A673 (cell line): ENCODE results near the gene MNAT1. TPM values are rescaled to one million over a fixed set of nuclear protein-coding genes. Genes with fewer than 3 reads are reported as not detected.

Source experiments
- BruUV-seq: library from RNA; stranded (reverse); fragments of 400-500 nt; replicated peaks from 2 replicates; lab custom pipeline; 2021; lab: Mats Ljungman, UMichigan
- CTCF ChIA-PET: fragments of 300-600 bp; sonication (Branson Sonifier 250); formaldehyde crosslinking; loops from one replicate; lab custom pipeline; 2022; ENCODE audit warnings: antibody characterized with exemption; lab: Charles Lee
- POLR2A ChIA-PET: fragments of 300-600 bp; sonication (Branson Sonifier 250); formaldehyde crosslinking; loops from one replicate; lab custom pipeline; 2022; ENCODE audit warnings: antibody characterized with exemption; ENCODE audit not compliant: low non-redundant PET; lab: Charles Lee
- DNase-seq: peaks from one replicate; pipeline ENCODE4 v3.0.0-alpha.2; 2015; ENCODE audit warnings: low spot score
- H3K27ac ChIP-seq: fragments of 200-600 bp; sonication (generic); 2 replicates; pipeline ENCODE4 v1.5.1; 2016; ENCODE audit warnings: mixed run types, low read depth, mild to moderate bottlenecking, mixed read lengths, antibody characterized with exemption, low read length; ENCODE audit not compliant: poor library complexity, severe bottlenecking
- H3K27me3 ChIP-seq: fragments of 200-600 bp; sonication (generic); replicated peaks from 2 replicates; pipeline ENCODE4 v1.6.1; 2017; ENCODE audit warnings: mixed run types, low read depth, mild to moderate bottlenecking, mixed read lengths, antibody characterized with exemption, low read length; ENCODE audit not compliant: insufficient read depth, poor library complexity
- H3K36me3 ChIP-seq: fragments of 200-600 bp; sonication (generic); 2 replicates; pipeline ENCODE4 v1.6.1; 2016; ENCODE audit warnings: mixed run types, mild to moderate bottlenecking, mixed read lengths, antibody characterized with exemption, low read length; ENCODE audit not compliant: insufficient read depth, poor library complexity, severe bottlenecking
- H3K4me1 ChIP-seq: fragments of 200-600 bp; sonication (generic); 2 replicates; pipeline ENCODE4 v1.6.1; 2017; ENCODE audit warnings: mixed run types, mild to moderate bottlenecking, mixed read lengths, antibody characterized with exemption, low read length; ENCODE audit not compliant: insufficient read depth, poor library complexity, severe bottlenecking
- H3K4me3 ChIP-seq: fragments of 200-600 bp; sonication (generic); 2 replicates; pipeline ENCODE4 v1.5.1; 2016; ENCODE audit warnings: low read depth, mixed run types, mild to moderate bottlenecking, mixed read lengths, low read length; ENCODE audit not compliant: poor library complexity, severe bottlenecking
- H3K9me3 ChIP-seq: fragments of 200-600 bp; sonication (generic); 2 replicates; pipeline ENCODE4 v1.6.1; 2016; ENCODE audit warnings: mixed run types, low read depth, mild to moderate bottlenecking, mixed read lengths, antibody characterized with exemption, low read length; ENCODE audit not compliant: poor library complexity, severe bottlenecking
- EZH2 ChIP-seq: fragments of 200-600 bp; sonication (generic); IDR thresholded peaks from 2 replicates; pipeline ENCODE4 v1.6.1; 2017; ENCODE audit warnings: borderline replicate concordance, low read depth, mild to moderate bottlenecking, mixed read lengths, antibody characterized with exemption, low read length; ENCODE audit not compliant: poor library complexity, severe bottlenecking
- intact Hi-C: fragments of 100-400 bp; cut with micrococcal nuclease; formaldehyde crosslinking; loops from one replicate; pipeline ENCODE4 v1.10.0; 2022; ENCODE audit not compliant: unreplicated experiment
- total RNA-seq: library from RNA; stranded (reverse); gene quantifications from 2 replicates; pipeline ENCODE4 v1.2.3, GENCODE V29; 2021
- TF ChIP-seq, protein P1 (sequence below): fragments of 300-800, 200-600 bp; sonication (generic); conservative IDR thresholded peaks from 2 replicates; pipeline ENCODE4 v1.5.1; 2017; ENCODE audit warnings: low read depth, mild to moderate bottlenecking, antibody characterized with exemption, low read length, moderate library complexity, mixed read lengths

Gene MNAT1
- total RNA-seq, 1 experiment from 2014 or later, result 70.9 TPM

DNA sequence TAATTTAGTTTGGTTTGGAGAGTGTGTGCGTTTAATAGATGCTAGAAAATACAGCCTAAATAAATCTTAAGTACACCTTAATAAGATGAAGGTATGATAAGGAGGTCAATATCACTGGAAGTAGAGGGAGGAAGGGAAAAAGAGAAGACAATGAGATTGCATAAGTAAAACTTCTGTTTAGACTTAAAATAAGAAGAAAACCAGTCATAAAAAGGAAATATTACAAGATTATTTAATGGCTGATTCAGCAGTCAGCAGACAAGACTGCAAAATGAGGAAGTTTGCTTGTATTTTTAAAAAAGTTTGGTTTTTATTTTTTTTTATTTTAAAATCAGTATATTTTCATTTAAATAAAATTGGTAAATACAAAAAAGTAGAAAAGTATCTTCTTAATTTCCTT lies 249.6 kb downstream of the MNAT1 start:
- TF ChIP-seq EZH2, result no peak
- TF ChIP-seq, protein P1, sequence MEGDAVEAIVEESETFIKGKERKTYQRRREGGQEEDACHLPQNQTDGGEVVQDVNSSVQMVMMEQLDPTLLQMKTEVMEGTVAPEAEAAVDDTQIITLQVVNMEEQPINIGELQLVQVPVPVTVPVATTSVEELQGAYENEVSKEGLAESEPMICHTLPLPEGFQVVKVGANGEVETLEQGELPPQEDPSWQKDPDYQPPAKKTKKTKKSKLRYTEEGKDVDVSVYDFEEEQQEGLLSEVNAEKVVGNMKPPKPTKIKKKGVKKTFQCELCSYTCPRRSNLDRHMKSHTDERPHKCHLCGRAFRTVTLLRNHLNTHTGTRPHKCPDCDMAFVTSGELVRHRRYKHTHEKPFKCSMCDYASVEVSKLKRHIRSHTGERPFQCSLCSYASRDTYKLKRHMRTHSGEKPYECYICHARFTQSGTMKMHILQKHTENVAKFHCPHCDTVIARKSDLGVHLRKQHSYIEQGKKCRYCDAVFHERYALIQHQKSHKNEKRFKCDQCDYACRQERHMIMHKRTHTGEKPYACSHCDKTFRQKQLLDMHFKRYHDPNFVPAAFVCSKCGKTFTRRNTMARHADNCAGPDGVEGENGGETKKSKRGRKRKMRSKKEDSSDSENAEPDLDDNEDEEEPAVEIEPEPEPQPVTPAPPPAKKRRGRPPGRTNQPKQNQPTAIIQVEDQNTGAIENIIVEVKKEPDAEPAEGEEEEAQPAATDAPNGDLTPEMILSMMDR, result no peak
- no TSS peak for BruUV-seq
- Histone ChIP-seq H3K36me3 (peaks cover 35% of the 10 kb centered on the region), H3K4me3 (no peak overlapping the region), H3K4me1 (peaks cover 21% of the 10 kb centered on the region), H3K27ac (no peak overlapping the region), H3K9me3 (no peaks in the 10 kb centered on the region), H3K27me3 (no peaks in the 10 kb centered on the region)
- ChIA-PET CTCF (no interaction called here), POLR2A (no interaction called here)
- DNase-seq, result no peak
- intact Hi-C loops, result loop anchor here (5.0 kb wide), 1 partner anchor 268 kb away; no protein-coding TSS in a partner anchor

DNA sequence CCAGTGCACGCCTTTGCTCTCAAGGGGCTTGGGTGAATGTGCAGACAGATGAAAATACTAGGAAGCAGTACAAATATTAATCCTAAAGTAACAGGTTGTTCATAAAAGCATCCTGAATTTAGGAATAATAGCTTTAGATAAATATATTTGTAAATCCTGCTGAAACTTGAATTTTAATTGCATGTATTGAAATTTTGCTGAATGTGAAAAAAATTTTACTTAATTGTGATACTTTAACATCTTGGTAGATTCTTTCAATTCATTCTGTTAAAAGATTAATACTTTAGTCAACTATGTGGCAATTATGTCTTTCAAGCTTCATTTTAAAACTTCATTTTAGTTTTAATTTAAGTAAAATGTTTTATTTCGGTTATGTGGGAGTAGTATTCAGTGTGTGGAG lies 251.9 kb downstream of the MNAT1 start:
- Histone ChIP-seq H3K4me3 (no peak overlapping the region), H3K27me3 (no peaks in the 10 kb centered on the region), H3K4me1 (peaks cover 17% of the 10 kb centered on the region), H3K9me3 (no peaks in the 10 kb centered on the region), H3K36me3 (peaks cover 32% of the 10 kb centered on the region), H3K27ac (no peak overlapping the region)
- intact Hi-C loops, result no loop called here
- CTCF ChIA-PET, result no interaction called here
- POLR2A ChIA-PET, result no interaction called here
- DNase-seq, result no peak
- BruUV-seq, result no TSS peak
- TF ChIP-seq, protein P1, result no peak
- no peak for TF ChIP-seq EZH2

DNA sequence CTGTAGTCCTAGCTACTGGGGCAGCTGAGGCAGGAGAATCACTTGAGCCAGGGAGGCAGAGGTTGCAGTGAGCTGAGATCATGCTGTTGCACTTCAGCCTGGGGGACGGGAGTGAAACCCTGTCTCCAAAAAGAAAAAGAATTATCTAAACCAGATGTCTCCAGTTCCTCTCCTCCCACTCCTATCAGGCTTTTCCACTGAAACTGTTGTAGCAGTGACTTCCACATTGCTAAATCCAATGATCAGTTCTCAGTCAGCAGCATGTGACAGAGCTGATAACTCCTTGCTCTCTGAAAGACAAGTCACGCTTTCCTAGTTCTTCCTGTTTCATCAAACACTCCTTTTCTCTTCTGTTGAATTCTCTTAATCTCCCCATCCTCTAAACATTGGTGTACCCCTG lies 255.0 kb downstream of the MNAT1 start:
- DNase-seq, result no peak
- no peak overlapping the region for H3K4me3 ChIP-seq
- POLR2A ChIA-PET, result no interaction called here
- TF ChIP-seq EZH2, result no peak
- TF ChIP-seq, protein P1, result no peak
- H3K4me1 ChIP-seq, result peaks cover 5% of the 10 kb centered on the region
- intact Hi-C loops, result no loop called here
- CTCF ChIA-PET, result no interaction called here
- BruUV-seq, result no TSS peak
- no peak overlapping the region for H3K27ac ChIP-seq
- H3K9me3 ChIP-seq, result no peaks in the 10 kb centered on the region
- no peaks in the 10 kb centered on the region for H3K27me3 ChIP-seq
- H3K36me3 ChIP-seq, result peaks cover 38% of the 10 kb centered on the region
